ENCODE data around the gene NLRP9. TPM values are rescaled to one million over a fixed set of nuclear protein-coding genes. Genes with fewer than 3 reads are reported as not detected.

Gene NLRP9
- total RNA-seq, 2 experiments from 2014 or later = not detected

DNA sequence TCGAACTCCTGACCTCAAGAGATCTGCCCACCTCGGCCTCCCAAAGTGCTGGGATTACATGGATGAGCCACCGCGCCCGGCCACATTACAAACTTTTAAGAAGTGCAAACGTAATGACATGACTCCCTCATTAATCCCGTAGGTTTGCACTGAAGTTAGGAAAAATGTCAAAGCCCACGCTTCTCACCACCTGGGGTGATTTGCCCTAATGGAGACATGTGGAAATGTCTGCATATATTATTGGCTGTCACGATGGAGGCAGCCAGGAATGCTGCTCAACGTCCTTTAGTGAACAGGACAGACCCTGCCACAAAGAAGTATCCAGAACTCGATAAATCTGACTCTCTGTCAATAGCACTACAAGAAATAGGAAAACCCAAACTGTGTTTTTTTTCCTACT lies 21.0 kb downstream of the NLRP9 start:
- peaks cover 14% of the 10 kb centered on the region for H3K9me3 Mint-ChIP-seq
- H3K4me3 Mint-ChIP-seq = no peak overlapping the region
- H3K27ac Mint-ChIP-seq = no peak overlapping the region
- H3K36me3 Mint-ChIP-seq = no peaks in the 10 kb centered on the region
- peaks cover 1% of the 10 kb centered on the region for H3K4me1 Mint-ChIP-seq
- H3K27me3 Mint-ChIP-seq = peaks cover 56% of the 10 kb centered on the region
- DNase-seq = no peak

DNA sequence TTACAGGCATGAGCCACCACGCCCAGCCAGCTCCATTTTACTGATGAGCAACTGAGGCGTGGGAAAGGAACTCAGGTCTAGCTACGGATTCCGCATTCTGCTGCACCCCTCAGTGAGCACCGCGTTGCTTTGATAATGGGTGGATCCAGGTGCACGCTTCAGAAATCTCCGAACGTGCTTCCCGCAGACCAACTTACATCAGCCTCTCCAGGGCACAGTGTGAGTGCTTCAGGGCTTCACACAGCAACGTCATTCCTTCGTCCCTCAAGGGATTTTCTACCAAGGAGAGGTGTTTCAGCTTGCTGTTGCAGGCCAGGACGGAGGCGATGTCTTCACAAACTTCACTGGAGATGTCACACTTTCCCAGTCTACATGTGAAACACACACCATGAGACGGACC lies 21.7 kb downstream of the NLRP9 start:
- H3K4me1 Mint-ChIP-seq = peaks cover 1% of the 10 kb centered on the region
- no peaks in the 10 kb centered on the region for H3K36me3 Mint-ChIP-seq
- H3K27me3 Mint-ChIP-seq = peaks cover 56% of the 10 kb centered on the region
- DNase-seq = no peak
- peaks cover 8% of the 10 kb centered on the region for H3K9me3 Mint-ChIP-seq
- H3K4me3 Mint-ChIP-seq = no peak overlapping the region
- no peak overlapping the region for H3K27ac Mint-ChIP-seq

DNA sequence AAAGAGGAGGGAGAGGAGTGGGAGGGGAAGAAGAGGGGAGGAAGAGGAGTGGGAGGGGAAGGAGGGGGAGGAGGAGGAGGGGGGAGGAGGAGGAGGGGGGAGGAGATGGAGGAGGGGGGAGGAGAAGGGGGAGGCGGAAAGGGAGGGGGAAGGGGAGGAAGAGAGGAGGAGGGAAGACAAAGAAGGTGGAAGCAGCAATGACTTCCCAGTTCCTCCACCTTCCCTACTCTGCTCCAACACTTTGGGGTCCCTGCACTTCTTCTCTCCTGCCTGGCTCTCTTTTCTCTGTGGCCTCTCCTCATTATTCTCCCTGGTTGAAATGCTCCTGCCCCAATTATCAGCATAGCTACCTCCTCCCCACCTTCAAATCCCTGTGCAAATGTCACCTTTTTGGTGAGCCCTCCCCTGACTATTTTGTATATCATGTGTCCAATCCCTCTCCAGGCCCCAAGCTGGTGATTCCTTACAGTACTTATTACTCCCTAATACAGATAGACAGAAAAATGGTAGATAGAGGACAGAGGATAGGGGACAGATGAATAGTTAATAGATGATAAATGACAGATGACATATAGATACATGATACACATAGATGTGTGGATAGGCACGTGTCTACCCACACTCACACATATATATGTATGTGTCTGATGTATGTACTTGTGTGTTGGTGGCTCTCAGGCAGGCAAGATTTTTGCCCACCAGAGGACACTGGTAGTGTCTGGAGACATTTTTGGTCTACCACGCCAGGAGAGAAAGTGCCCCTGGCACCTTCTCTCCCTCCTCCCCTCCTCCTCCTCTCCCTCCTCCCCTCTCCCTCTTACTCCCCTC lies 25.2 kb downstream of the NLRP9 start:
- Mint-ChIP-seq H3K27me3 (peaks cover 31% of the 10 kb centered on the region), H3K4me1 (peaks cover 1% of the 10 kb centered on the region), H3K36me3 (no peaks in the 10 kb centered on the region), H3K27ac (no peak overlapping the region), H3K9me3 (peaks cover 6% of the 10 kb centered on the region), H3K4me3 (no peak overlapping the region)
- no peak for DNase-seq

DNA sequence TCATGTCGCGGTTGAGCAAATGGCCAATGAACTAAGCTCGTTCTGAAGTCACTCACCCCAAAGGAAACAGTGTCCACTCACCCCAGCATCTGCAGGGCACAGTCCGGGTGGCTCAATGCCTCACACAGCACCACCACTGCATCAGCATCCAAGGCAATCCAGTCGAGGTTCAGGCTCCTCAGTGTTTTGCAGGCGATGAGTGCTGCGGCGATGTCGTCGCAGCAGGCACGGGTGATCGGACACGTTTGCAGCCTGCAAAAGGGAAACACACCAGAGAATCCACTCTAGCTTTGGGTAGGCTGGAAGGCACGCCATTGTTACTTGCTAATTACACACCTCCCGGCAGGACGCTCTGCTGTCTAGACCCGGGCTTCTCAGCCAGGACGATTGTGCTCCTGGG lies 26.5 kb downstream of the NLRP9 start:
- no peak overlapping the region for H3K27ac Mint-ChIP-seq

DNA sequence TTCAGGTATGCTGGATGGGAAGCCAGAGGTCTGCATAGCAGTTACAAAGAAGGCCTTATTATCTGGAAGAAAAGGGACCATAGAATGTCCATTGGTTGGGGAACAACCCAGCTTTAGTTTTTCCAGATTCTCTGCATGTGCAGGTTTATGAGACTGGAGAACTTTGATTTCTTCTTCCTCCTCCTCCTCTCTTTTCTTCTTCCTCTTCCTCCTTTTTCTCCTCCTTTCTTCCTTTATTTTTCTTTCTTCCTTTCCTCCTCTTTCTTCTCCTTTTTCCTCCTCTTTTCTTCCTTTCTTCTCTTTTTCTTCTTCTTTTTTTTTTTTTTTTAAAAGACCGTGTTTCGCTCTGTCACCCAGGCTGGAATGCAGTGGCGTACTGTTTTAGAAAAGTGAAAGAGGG lies 32.2 kb downstream of the NLRP9 start:
- Mint-ChIP-seq H3K36me3 (peaks cover 16% of the 10 kb centered on the region), H3K4me1 (peaks cover 5% of the 10 kb centered on the region), H3K9me3 (no peaks in the 10 kb centered on the region), H3K4me3 (no peak overlapping the region), H3K27ac (no peak overlapping the region), H3K27me3 (no peaks in the 10 kb centered on the region)
- no peak for DNase-seq

More for the DNA sequence above, 26.5 kb downstream of the NLRP9 start:
- Mint-ChIP-seq H3K9me3 (peaks cover 6% of the 10 kb centered on the region), H3K27me3 (peaks cover 18% of the 10 kb centered on the region), H3K4me3 (no peak overlapping the region), H3K4me1 (peaks cover 1% of the 10 kb centered on the region), H3K36me3 (no peaks in the 10 kb centered on the region)
- no peak for DNase-seq

DNA sequence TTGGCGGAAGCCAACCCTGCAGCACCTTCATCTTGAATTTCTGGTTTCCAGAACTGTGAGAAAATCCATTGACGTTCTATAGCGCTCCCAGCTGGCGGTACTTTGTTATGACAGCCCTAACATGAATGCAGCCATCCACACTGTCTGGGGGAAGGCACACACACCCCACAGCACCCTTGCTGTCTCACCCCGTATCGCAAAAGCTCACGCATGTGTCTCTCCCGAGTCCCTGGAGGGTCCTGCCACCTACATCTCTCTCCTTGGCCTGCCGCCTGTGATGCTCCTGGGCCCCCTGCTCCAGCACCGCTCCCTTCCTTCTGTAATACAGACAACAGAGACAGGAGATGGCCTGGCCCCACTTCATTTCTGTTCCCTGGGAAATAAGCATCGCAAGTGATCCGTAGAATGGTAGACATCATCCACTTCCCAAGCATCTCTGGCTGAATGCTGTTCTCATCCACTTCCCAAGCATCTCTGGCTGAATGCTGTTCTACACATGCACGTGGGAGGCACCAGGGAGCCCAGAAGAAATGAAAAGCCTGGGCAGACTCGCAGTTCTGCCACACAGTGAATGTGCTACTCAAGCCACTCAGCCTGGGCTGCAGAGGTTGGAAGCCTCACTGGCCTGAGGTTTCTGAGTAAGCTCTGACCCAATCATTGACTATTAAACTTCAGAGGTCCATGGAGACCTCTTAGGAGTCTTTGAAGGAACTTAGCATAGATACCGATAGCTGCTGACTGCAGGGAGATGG lies 33.5 kb downstream of the NLRP9 start:
- H3K27ac Mint-ChIP-seq = no peak overlapping the region
- DNase-seq = no peak
- no peaks in the 10 kb centered on the region for H3K27me3 Mint-ChIP-seq
- H3K9me3 Mint-ChIP-seq = no peaks in the 10 kb centered on the region
- peaks cover 21% of the 10 kb centered on the region for H3K36me3 Mint-ChIP-seq
- H3K4me1 Mint-ChIP-seq = peaks cover 5% of the 10 kb centered on the region
- no peak overlapping the region for H3K4me3 Mint-ChIP-seq

DNA sequence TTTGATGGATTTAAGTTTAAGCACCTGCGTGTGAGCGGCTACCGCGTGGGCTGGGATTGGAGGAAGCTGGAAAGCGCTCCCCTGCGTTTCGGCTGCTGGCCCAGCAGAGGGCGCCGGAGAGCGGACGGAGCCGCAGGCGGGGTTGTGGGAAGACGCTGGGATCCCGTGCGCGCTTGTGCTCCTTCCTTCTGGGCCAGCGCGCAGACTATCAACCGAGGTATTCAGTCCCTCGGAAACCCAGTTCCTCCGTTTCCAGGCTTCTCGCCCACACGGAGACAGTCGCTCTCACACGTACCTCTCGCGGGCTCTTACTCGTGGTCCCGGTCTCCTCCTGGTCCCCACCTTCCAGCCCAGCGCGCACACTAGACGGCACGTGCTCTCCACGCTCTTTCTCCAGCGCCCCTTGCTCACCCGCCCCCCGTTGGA lies 34.4 kb downstream of the NLRP9 start:
- no peak overlapping the region for H3K27ac Mint-ChIP-seq
- H3K36me3 Mint-ChIP-seq = peaks cover 21% of the 10 kb centered on the region
- H3K4me3 Mint-ChIP-seq = no peak overlapping the region
- DNase-seq = peak; percentile 56
- peaks cover 5% of the 10 kb centered on the region for H3K4me1 Mint-ChIP-seq
- H3K9me3 Mint-ChIP-seq = no peaks in the 10 kb centered on the region
- no peaks in the 10 kb centered on the region for H3K27me3 Mint-ChIP-seq

DNA sequence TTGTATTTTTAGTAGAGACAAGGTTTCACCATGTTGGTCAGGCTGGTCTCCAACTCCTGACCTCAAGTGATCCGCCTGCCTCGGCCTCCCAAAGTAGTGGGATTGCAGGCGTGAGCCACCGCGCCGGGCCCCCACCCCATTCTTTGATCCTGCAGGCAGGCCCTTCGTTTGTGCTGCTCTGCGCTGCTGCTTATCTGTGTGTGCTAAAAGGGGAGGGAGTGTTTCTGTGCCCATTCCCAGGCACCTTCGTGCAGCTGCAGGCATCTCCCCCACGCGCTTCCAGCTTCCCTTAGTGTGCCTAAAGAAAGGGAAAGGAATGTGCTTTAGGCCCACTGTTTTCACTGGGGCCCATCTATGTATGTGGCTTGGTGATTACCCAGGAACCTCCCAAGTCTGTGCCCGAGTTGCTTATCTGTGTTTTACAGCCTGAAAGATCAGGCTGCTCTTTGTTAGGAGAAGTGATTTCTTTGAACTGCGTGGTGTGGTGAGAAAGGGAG lies 36.0 kb downstream of the NLRP9 start:
- H3K36me3 Mint-ChIP-seq = peaks cover 23% of the 10 kb centered on the region
- no peak overlapping the region for H3K27ac Mint-ChIP-seq
- H3K27me3 Mint-ChIP-seq = no peaks in the 10 kb centered on the region
- no peaks in the 10 kb centered on the region for H3K9me3 Mint-ChIP-seq
- no peak overlapping the region for H3K4me3 Mint-ChIP-seq
- DNase-seq = no peak
- peaks cover 5% of the 10 kb centered on the region for H3K4me1 Mint-ChIP-seq

DNA sequence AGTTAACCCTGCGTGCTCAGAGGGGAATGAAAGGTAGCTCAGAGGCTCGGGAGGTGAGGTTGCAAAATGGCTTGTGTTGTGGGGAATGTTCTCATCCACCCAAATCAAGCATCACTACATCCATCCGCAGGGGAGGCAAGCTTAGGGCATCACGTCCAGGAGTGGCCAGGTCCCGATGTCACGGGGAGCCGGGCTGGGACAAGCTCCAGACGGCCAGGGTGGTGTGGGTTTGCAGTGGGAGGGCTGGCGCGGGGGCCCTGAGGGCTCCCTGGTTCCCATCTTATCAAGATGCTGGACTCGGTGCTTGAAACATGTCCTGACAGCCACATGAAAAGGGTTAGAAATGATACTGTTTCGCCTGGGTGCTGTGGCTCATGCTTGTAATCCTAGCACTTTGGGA lies 37.4 kb downstream of the NLRP9 start:
- Mint-ChIP-seq H3K27ac (no peak overlapping the region), H3K9me3 (no peaks in the 10 kb centered on the region), H3K4me1 (peaks cover 5% of the 10 kb centered on the region), H3K36me3 (peaks cover 23% of the 10 kb centered on the region), H3K27me3 (no peaks in the 10 kb centered on the region), H3K4me3 (no peak overlapping the region)
- DNase-seq = no peak

DNA sequence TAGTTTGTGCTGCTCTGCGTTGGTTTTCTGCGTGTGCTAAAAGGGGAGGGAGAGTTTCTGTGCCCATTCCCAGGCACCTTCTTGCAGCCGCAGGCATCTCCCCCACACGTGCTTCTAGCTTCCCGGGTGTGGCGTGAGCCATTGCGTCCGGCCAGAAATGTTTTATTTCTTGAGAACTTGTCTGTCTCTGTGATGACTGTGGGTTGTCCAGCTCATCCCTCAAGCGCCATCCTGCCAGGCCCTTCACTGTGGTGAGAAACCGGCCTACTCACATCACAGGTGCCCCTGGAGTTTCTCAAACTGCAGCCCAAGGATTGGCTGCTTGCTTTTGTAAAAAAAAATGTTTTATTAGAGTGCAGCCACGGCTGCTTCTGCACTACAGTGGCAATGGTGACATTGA lies 39.0 kb downstream of the NLRP9 start:
- Mint-ChIP-seq H3K4me3 (no peak overlapping the region), H3K36me3 (peaks cover 16% of the 10 kb centered on the region), H3K4me1 (peaks cover 5% of the 10 kb centered on the region), H3K27me3 (no peaks in the 10 kb centered on the region), H3K9me3 (no peaks in the 10 kb centered on the region), H3K27ac (no peak overlapping the region)
- DNase-seq = no peak

DNA sequence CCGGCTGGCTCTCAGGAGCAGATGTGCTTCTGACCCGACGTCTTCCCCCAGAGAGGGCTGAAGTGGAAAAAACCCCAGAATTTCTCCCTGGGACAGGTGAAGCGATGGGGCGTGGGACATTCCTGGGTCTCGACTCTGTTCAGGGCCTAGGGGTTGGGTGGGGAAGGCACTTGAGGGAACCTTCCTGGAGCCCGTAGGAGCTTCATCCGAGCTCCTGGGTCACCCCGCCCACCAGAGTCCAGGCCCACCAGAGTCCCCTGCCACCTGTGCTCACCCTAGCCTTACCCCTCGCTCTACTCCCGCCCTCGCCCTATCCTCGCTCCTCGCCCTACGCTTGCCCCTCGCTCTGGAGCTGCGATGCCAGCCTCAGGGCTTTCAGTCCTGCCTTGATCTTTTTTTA lies 39.9 kb downstream of the NLRP9 start:
- no peaks in the 10 kb centered on the region for H3K27me3 Mint-ChIP-seq
- H3K4me1 Mint-ChIP-seq = no peaks in the 10 kb centered on the region
- H3K9me3 Mint-ChIP-seq = no peaks in the 10 kb centered on the region
- no peak for DNase-seq
- no peak overlapping the region for H3K27ac Mint-ChIP-seq
- H3K36me3 Mint-ChIP-seq = peaks cover 14% of the 10 kb centered on the region
- H3K4me3 Mint-ChIP-seq = no peak overlapping the region

DNA sequence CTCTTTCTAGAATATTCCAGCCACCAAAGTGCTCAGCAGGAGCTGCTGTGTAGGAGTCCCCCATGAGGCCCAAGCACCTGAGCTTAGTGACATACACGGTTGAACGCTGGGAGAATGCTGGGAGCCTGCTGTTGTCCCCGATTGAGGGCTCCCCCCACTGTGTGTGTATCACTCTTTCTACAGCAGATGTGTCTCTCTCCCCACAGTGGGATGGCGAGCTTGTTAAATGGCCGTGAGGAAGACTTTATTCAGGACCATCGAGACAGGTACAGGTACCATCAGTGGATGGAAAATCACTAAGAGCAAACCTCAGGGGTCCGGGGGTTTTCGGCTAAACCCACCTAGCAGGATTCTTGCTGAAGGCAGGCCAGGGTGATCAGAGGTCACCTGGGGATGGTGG lies 40.5 kb downstream of the NLRP9 start:
- no peak for DNase-seq
- H3K36me3 Mint-ChIP-seq = peaks cover 11% of the 10 kb centered on the region
- H3K4me1 Mint-ChIP-seq = no peaks in the 10 kb centered on the region
- no peak overlapping the region for H3K27ac Mint-ChIP-seq
- H3K9me3 Mint-ChIP-seq = no peaks in the 10 kb centered on the region
- H3K27me3 Mint-ChIP-seq = no peaks in the 10 kb centered on the region
- H3K4me3 Mint-ChIP-seq = no peak overlapping the region

DNA sequence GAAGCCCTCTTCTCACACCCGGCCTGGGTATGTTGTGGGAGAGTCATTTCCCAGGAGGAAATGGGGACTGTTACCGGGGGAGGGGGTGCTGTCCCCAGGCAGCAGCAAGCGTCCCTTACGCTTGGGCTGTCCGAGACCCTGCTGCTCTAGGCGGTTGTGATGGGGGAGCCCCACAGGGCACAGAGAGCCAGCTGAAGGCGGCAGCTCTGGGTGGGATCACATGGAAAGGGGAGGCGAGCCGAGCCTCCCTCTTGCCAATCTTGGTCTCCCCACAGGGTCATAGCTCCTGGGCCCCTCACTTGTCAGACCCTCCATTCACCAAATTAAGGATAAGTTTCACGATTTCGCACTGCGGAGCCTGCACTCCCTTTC lies 41.1 kb downstream of the NLRP9 start:
- DNase-seq = no peak
- H3K9me3 Mint-ChIP-seq = no peaks in the 10 kb centered on the region
- no peaks in the 10 kb centered on the region for H3K4me1 Mint-ChIP-seq
- H3K4me3 Mint-ChIP-seq = no peak overlapping the region
- no peaks in the 10 kb centered on the region for H3K27me3 Mint-ChIP-seq
- peaks cover 11% of the 10 kb centered on the region for H3K36me3 Mint-ChIP-seq
- no peak overlapping the region for H3K27ac Mint-ChIP-seq

DNA sequence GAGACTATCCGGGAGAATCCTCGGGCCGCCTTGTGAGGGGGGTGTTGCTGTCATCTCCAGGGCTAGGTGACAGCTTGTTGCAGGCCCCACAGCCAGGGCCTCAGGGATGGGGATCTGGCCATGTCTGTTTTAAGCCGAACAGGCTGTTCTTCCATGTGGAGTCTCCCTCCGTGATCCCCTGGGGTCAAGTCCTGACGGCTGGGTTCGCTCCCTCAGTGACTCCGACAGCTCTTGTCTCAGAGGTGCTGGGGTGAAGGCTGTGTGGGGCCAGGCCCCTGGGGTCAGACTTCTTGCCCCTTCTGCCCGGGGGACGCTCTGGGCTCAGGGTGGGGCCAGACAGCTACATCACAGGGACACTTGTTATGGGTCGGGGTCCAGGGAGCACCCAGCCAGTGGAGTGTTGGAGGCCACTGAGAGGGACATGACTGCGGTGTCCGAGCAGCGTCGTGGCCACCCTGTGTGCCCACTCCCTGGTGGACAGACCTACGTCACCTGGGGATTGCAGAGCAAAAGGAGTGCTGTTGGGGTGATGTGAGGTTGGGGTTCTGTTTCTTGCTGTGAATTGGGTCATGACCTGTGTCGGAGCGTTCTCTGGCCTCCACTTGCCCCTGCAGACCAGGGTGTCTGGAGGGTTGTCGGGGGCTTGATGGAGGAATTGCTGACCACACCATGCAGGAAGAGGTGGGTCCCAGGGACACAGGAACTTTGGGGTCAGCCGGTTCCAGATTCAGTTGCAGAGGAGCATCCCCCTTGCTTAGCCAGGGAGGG lies 41.7 kb downstream of the NLRP9 start:
- Mint-ChIP-seq H3K36me3 (peaks cover 11% of the 10 kb centered on the region), H3K27me3 (no peaks in the 10 kb centered on the region), H3K4me1 (no peaks in the 10 kb centered on the region), H3K27ac (no peak overlapping the region), H3K4me3 (no peak overlapping the region), H3K9me3 (no peaks in the 10 kb centered on the region)
- DNase-seq = no peak
